SHP77 treated with DMSO at 0.1 percent for 48 hours (cell line): Measurements from ENCODE around the gene KIAA0232.
"Not testable (repeated sequence)": the region's sequence is repeated elsewhere in the genome, so short reads cannot be mapped to it uniquely, and the experiment has no call there.

Experiments used
- DNase-seq: peaks from one replicate; lab custom pipeline; 2025; lab: John Stamatoyannopoulos, UW

KIAA0232 gene

GRCh38 chr4:6756345-6756744 lies 26.2 kb upstream of the KIAA0232 start:
- DNase-seq: not testable (repeated sequence)

GRCh38 chr4:6758728-6759127 lies 23.8 kb upstream of the KIAA0232 start:
- no peak for DNase-seq

GRCh38 chr4:6760865-6761264 lies 21.7 kb upstream of the KIAA0232 start:
- DNase-seq: no peak

- no peak for DNase-seq
These were observed 20.6 kb upstream of the KIAA0232 start for GRCh38 chr4:6761649-6762615.

- no peak for DNase-seq
These were observed 19.1 kb upstream of the KIAA0232 start for GRCh38 chr4:6763330-6763851.

- DNase-seq: no peak
These were observed 17.4 kb upstream of the KIAA0232 start for GRCh38 chr4:6764976-6765620.

GRCh38 chr4:6765703-6766102 lies 16.8 kb upstream of the KIAA0232 start:
- no peak for DNase-seq

- no peak for DNase-seq
These were observed 15.2 kb upstream of the KIAA0232 start for GRCh38 chr4:6767386-6767747.

- no peak for DNase-seq
These were observed 14.6 kb upstream of the KIAA0232 start for GRCh38 chr4:6767748-6768538.

- DNase-seq: no peak
These were observed 14.0 kb upstream of the KIAA0232 start for GRCh38 chr4:6768539-6768905.

- no peak for DNase-seq
These were observed 13.1 kb upstream of the KIAA0232 start for GRCh38 chr4:6769233-6769988.

GRCh38 chr4:6769989-6770420 lies 12.5 kb upstream of the KIAA0232 start:
- DNase-seq: no peak

GRCh38 chr4:6770581-6771228 lies 11.8 kb upstream of the KIAA0232 start:
- DNase-seq: no peak

- no peak for DNase-seq
These were observed 11.3 kb upstream of the KIAA0232 start for GRCh38 chr4:6771229-6771671.

- no peak for DNase-seq
These were observed 10.2 kb upstream of the KIAA0232 start for GRCh38 chr4:6772223-6772928.

- no peak for DNase-seq
These were observed 9.4 kb upstream of the KIAA0232 start for GRCh38 chr4:6773106-6773505.

- no peak for DNase-seq
These were observed 8.6 kb upstream of the KIAA0232 start for GRCh38 chr4:6773616-6774540.

GRCh38 chr4:6775746-6776145 lies 6.8 kb upstream of the KIAA0232 start:
- DNase-seq: no peak
